ENCODE results near the gene QDPR.

DNA sequence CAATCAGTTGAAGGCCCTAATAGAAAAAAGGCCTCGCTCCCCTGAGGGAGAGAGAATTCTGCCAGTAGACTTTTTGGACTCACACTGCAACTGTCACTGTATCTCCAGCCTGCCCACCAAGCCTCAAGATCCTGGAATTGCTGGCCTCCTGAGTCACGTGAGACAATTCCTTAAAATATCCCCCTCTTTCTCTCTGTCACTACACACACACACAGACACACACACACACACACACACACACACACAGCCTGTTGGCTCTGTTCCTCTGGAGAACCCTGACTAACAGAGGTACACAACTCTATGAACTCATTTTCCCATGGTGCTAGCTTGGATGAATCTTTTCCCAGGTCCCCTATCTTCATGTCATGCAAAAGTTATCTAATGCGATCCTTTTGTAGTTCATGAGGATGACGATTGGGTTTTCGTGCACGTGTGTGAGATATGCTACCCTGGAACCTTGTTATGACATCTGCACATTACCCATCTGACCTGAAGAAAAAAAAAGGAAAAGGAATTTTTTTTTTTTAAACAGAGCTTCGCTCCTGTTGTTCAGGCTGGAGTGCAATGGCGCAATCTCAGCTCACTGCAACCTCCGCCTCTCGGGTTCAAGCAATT, 16.8 kb upstream of the QDPR start:
- TF ChIP-seq FOXK2 (IDR thresholded peaks at IDR 0.05) (no peak), MXI1 (IDR thresholded peaks at IDR 0.05; ENCODE audit: low read depth, low read length) (no peak)
- TF ChIP-seq, protein P1, sequence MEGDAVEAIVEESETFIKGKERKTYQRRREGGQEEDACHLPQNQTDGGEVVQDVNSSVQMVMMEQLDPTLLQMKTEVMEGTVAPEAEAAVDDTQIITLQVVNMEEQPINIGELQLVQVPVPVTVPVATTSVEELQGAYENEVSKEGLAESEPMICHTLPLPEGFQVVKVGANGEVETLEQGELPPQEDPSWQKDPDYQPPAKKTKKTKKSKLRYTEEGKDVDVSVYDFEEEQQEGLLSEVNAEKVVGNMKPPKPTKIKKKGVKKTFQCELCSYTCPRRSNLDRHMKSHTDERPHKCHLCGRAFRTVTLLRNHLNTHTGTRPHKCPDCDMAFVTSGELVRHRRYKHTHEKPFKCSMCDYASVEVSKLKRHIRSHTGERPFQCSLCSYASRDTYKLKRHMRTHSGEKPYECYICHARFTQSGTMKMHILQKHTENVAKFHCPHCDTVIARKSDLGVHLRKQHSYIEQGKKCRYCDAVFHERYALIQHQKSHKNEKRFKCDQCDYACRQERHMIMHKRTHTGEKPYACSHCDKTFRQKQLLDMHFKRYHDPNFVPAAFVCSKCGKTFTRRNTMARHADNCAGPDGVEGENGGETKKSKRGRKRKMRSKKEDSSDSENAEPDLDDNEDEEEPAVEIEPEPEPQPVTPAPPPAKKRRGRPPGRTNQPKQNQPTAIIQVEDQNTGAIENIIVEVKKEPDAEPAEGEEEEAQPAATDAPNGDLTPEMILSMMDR (IDR thresholded peaks at IDR 0.05 in 2 of 3, conservative IDR thresholded peaks at IDR 0.05 in 1 of 3; ENCODE audit: control insufficient read depth in 2 of 3, extremely low read depth in 1 of 3, insufficient read depth in 1 of 3, low read depth in 3 of 3, low read length in 3 of 3) = no peak
- TF ChIP-seq, protein P2, sequence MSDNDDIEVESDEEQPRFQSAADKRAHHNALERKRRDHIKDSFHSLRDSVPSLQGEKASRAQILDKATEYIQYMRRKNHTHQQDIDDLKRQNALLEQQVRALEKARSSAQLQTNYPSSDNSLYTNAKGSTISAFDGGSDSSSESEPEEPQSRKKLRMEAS (IDR thresholded peaks at IDR 0.05; ENCODE audit: low read depth, low read length) = no peak
- TF ChIP-seq, protein P3, sequence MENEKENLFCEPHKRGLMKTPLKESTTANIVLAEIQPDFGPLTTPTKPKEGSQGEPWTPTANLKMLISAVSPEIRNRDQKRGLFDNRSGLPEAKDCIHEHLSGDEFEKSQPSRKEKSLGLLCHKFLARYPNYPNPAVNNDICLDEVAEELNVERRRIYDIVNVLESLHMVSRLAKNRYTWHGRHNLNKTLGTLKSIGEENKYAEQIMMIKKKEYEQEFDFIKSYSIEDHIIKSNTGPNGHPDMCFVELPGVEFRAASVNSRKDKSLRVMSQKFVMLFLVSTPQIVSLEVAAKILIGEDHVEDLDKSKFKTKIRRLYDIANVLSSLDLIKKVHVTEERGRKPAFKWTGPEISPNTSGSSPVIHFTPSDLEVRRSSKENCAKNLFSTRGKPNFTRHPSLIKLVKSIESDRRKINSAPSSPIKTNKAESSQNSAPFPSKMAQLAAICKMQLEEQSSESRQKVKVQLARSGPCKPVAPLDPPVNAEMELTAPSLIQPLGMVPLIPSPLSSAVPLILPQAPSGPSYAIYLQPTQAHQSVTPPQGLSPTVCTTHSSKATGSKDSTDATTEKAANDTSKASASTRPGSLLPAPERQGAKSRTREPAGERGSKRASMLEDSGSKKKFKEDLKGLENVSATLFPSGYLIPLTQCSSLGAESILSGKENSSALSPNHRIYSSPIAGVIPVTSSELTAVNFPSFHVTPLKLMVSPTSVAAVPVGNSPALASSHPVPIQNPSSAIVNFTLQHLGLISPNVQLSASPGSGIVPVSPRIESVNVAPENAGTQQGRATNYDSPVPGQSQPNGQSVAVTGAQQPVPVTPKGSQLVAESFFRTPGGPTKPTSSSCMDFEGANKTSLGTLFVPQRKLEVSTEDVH (IDR thresholded peaks at IDR 0.05; ENCODE audit: low read depth, partially characterized antibody) = no peak
